ENCODE results near the gene SNX9. TPM values are rescaled to one million over a fixed set of nuclear protein-coding genes. Genes with fewer than 3 reads are reported as not detected.
A peak's percentile ranks its signal among the peaks of the same experiment; 100 is the strongest.

SNX9 gene
- total RNA-seq, 2 experiments from 2014 or later = 46.6 to 48.5 TPM

DNA sequence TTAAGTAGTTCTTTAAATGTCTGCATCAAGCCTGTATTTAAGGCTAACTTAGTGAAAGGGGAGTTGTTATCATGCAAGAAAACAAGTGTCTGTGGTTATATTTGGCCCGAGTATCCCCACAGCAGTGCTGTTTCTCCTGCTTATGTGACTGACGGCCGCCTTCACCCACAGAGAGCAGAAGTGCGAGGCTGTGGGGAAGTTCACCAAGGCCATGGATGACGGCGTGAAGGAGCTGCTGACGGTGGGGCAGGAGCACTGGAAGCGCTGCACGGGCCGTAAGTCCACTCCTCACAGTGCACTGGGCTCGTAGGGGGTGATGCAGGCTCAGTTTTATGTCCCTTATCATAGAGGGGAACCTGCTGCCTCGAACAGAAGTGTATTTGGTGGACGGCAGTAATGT is 105.4 kb downstream of the SNX9 start:
- DNase-seq (peak in 1 of 14 experiments; percentile 27), ATAC-seq (ENCODE audit: poor library complexity) (no peak)
- Mint-ChIP-seq H3K36me3 (ENCODE audit: low read depth) (peaks cover 93% of the 10 kb centered on the region), H3K4me3 (no peak overlapping the region), H3K4me1 (ENCODE audit: low read depth) (no peaks in the 10 kb centered on the region), H3K9me3 (no peaks in the 10 kb centered on the region), H3K27ac (no peak overlapping the region), H3K27me3 (no peaks in the 10 kb centered on the region)
- intact Hi-C loops (cut with DNase I, micrococcal nuclease) = no loop called here
- TF ChIP-seq, protein P1, sequence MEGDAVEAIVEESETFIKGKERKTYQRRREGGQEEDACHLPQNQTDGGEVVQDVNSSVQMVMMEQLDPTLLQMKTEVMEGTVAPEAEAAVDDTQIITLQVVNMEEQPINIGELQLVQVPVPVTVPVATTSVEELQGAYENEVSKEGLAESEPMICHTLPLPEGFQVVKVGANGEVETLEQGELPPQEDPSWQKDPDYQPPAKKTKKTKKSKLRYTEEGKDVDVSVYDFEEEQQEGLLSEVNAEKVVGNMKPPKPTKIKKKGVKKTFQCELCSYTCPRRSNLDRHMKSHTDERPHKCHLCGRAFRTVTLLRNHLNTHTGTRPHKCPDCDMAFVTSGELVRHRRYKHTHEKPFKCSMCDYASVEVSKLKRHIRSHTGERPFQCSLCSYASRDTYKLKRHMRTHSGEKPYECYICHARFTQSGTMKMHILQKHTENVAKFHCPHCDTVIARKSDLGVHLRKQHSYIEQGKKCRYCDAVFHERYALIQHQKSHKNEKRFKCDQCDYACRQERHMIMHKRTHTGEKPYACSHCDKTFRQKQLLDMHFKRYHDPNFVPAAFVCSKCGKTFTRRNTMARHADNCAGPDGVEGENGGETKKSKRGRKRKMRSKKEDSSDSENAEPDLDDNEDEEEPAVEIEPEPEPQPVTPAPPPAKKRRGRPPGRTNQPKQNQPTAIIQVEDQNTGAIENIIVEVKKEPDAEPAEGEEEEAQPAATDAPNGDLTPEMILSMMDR (IDR thresholded peaks at IDR 0.05) = no peak
- no peaks in the 10 kb centered on the region for H3K4me1 ChIP-seq (ENCODE audit: insufficient read depth, low read length)
- no peaks in the 10 kb centered on the region for H3K27me3 ChIP-seq (ENCODE audit: control insufficient read depth in 1 of 2, insufficient read depth in 2 of 2, low read length in 2 of 2)
- peaks cover 51% of the 10 kb centered on the region for H3K36me3 ChIP-seq (ENCODE audit: insufficient read depth, low read length)
- POLR2A ChIA-PET = no interaction called here
- H3K9me3 ChIP-seq (ENCODE audit: control insufficient read depth in 1 of 2, insufficient read depth in 1 of 2, low read length in 2 of 2) = no peaks in the 10 kb centered on the region
- no peak overlapping the region for H3K27ac ChIP-seq (ENCODE audit: low read depth in 1 of 2, low read length in 2 of 2)
- no peak overlapping the region for H3K4me3 ChIP-seq (ENCODE audit: low read length)
- CTCF ChIA-PET = no interaction called here

- Histone ChIP-seq H3K36me3 (ENCODE audit: insufficient read depth, low read length) (peaks cover 50% of the 10 kb centered on the region), H3K9me3 (ENCODE audit: control insufficient read depth in 1 of 2, insufficient read depth in 1 of 2, low read length in 2 of 2) (no peaks in the 10 kb centered on the region), H3K4me1 (ENCODE audit: insufficient read depth, low read length) (no peaks in the 10 kb centered on the region), H3K27ac (ENCODE audit: low read depth in 1 of 2, low read length in 2 of 2) (no peak overlapping the region), H3K4me3 (ENCODE audit: low read length) (no peak overlapping the region), H3K27me3 (ENCODE audit: control insufficient read depth in 1 of 2, insufficient read depth in 2 of 2, low read length in 2 of 2) (no peaks in the 10 kb centered on the region)
- Mint-ChIP-seq H3K4me3 (no peak overlapping the region), H3K9me3 (no peaks in the 10 kb centered on the region), H3K27me3 (no peaks in the 10 kb centered on the region), H3K36me3 (ENCODE audit: low read depth) (peaks cover 93% of the 10 kb centered on the region), H3K4me1 (ENCODE audit: low read depth) (no peaks in the 10 kb centered on the region), H3K27ac (no peak overlapping the region)
- no peak for DNase-seq
- CTCF ChIA-PET = no interaction called here
- TF ChIP-seq, protein P1 (IDR thresholded peaks at IDR 0.05) = no peak
- ATAC-seq (ENCODE audit: poor library complexity) = no peak
- intact Hi-C loops (cut with DNase I, micrococcal nuclease) = no loop called here
- POLR2A ChIA-PET = no interaction called here
Measured at GRCh38 chr6:157929076-157929475, 106.0 kb downstream of the SNX9 start.

DNA sequence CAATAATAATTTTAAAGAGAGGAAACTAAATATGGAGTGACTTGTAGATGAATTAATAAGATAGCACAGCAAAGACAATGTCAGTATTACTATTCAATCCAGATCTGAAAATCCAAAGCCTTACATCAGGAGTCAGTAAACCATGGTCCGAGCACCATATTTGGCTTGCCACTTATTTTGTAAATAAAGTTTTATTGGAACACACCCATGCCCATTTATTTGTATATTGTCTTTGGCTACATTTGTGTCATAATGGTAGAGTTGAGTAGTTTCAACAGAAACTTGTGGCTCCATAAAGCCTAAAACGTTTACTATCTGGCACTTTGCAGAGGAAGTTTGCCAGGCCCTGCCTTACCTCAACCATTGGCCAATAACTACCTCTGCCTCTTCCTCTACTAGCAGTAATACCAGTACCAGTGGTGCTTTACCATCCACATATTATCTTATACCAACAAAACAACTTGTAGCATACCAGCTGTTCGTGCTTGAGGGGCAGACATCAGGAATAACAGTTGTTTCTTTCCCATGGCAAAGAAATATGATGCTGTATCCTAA is 106.8 kb downstream of the SNX9 start:
- POLR2A ChIA-PET = no interaction called here
- Mint-ChIP-seq H3K27ac (no peak overlapping the region), H3K9me3 (no peaks in the 10 kb centered on the region), H3K4me1 (ENCODE audit: low read depth) (no peaks in the 10 kb centered on the region), H3K4me3 (no peak overlapping the region), H3K36me3 (ENCODE audit: low read depth) (peaks cover 91% of the 10 kb centered on the region), H3K27me3 (no peaks in the 10 kb centered on the region)
- H3K4me1 ChIP-seq (ENCODE audit: insufficient read depth, low read length) = no peaks in the 10 kb centered on the region
- intact Hi-C loops (cut with DNase I, micrococcal nuclease) = no loop called here
- TF ChIP-seq, protein P1 (IDR thresholded peaks at IDR 0.05) = no peak
- peaks cover 52% of the 10 kb centered on the region for H3K36me3 ChIP-seq (ENCODE audit: insufficient read depth, low read length)
- no peak overlapping the region for H3K27ac ChIP-seq (ENCODE audit: low read depth in 1 of 2, low read length in 2 of 2)
- no peaks in the 10 kb centered on the region for H3K27me3 ChIP-seq (ENCODE audit: control insufficient read depth in 1 of 2, insufficient read depth in 2 of 2, low read length in 2 of 2)
- H3K9me3 ChIP-seq (ENCODE audit: control insufficient read depth in 1 of 2, insufficient read depth in 1 of 2, low read length in 2 of 2) = no peaks in the 10 kb centered on the region
- ATAC-seq (ENCODE audit: poor library complexity) = no peak
- H3K4me3 ChIP-seq (ENCODE audit: low read length) = no peak overlapping the region
- CTCF ChIA-PET = no interaction called here
- DNase-seq = no peak
